Measurements from ENCODE around the gene LETM1. TPM values are rescaled to one million over a fixed set of nuclear protein-coding genes. Genes with fewer than 3 reads are reported as not detected.

The LETM1 gene
- total and polyA plus RNA-seq, 2 donors (not counting 3 experiments of a cell fraction or from before 2014, with no cell fraction given): 25.6 to 62.5 TPM

- H3K9me1 ChIP-seq (replicated peaks; ENCODE audit: control insufficient read depth, extremely low read depth, insufficient read depth, low read length): no peaks in the 10 kb centered on the region
- TF ChIP-seq POLR2AphosphoS5 (IDR thresholded peaks at IDR 0.05; ENCODE audit: insufficient read depth, low read depth, low read length) (no peak), CTCF (IDR thresholded peaks at IDR 0.05; ENCODE audit: extremely low read depth in 1 of 2, insufficient read depth in 1 of 2, low read depth in 1 of 2, low read length in 2 of 2) (no peak), GATA2 (IDR thresholded peaks at IDR 0.05; ENCODE audit: insufficient read depth, insufficient read length, low read depth, low read length) (no peak), MYC (IDR thresholded peaks at IDR 0.05; ENCODE audit: low read depth, low read length) (no peak), JUN (IDR thresholded peaks at IDR 0.05; ENCODE audit: borderline replicate concordance, insufficient read depth, insufficient read length, low read depth) (no peak), EZH2 (IDR thresholded peaks at IDR 0.05; ENCODE audit: borderline replicate concordance, low read depth, low read length, severe bottlenecking) (no peak), MAX (IDR thresholded peaks at IDR 0.05; ENCODE audit: insufficient read depth, insufficient read length) (no peak), POLR2A (IDR thresholded peaks at IDR 0.05; ENCODE audit: low read depth, low read length) (no peak), FOS (IDR thresholded peaks at IDR 0.05; ENCODE audit: borderline replicate concordance, insufficient read depth, low read length) (no peak)
- no peaks in the 10 kb centered on the region for H3K4me1 ChIP-seq (ENCODE audit: control insufficient read depth, extremely low read depth, insufficient read depth, low read length)
- dilution Hi-C loops (cut with MboI; ENCODE audit: extremely low pct_ligation_motif_present, low sequenced_read_pairs) (no loop called here), intact Hi-C loops (cut with micrococcal nuclease) (loop anchor here (2.0 kb wide), 1 partner anchor 55 kb away; no protein-coding TSS in a partner anchor)
- no peak for FAIRE-seq
- ChIA-PET CTCF (interaction anchor here (2.8 kb wide), 1 partner anchor 67 kb away, joined by 14 read pairs; no protein-coding TSS in a partner anchor), POLR2A (no interaction called here)
- H3K4me2 ChIP-seq (ENCODE audit: insufficient read depth, low read length): no peak overlapping the region
- H3K9me3 ChIP-seq (replicated peaks; ENCODE audit: control insufficient read depth, insufficient read depth, low read length): no peaks in the 10 kb centered on the region
- H3K27ac ChIP-seq (ENCODE audit: insufficient read depth, low read depth, low read length): no peak overlapping the region
- H3K27me3 ChIP-seq (ENCODE audit: control insufficient read depth in 2 of 2, insufficient read depth in 2 of 2, low read length in 2 of 2): no peaks in the 10 kb centered on the region
- H2AFZ ChIP-seq (ENCODE audit: low read depth, low read length): no peak overlapping the region
- no TSS peak for BruUV-seq (replicated peaks)
- H4K20me1 ChIP-seq (replicated peaks; ENCODE audit: control insufficient read depth, extremely low read depth, insufficient read depth, low read length): no peaks in the 10 kb centered on the region
- peaks cover 3 to 24% of the 10 kb centered on the region in 2 experiments for H3K36me3 ChIP-seq (ENCODE audit: control insufficient read depth in 2 of 2, extremely low read depth in 1 of 2, insufficient read depth in 2 of 2, low read length in 2 of 2)
- peaks cover 27% of the 10 kb centered on the region for H3K79me2 ChIP-seq (ENCODE audit: control insufficient read depth, insufficient read depth, low read length)
- H3K9ac ChIP-seq (replicated peaks; ENCODE audit: extremely low read depth, insufficient read depth, low read length): no peak overlapping the region
- no peak overlapping the region for H3K4me3 ChIP-seq (replicated peaks in 1 of 3; ENCODE audit: insufficient read depth in 1 of 3, low read depth in 1 of 3, low read length in 3 of 3)
- DNase-seq (ENCODE audit: low read depth, low spot score): no peak
Observed at GRCh38 chr4:1843852-1844251, 12.1 kb downstream of the LETM1 start.

All from endothelial cell of umbilical vein (primary cell).